ENCODE measurements around the gene CAPS.
"Not testable (repeated sequence)": the region's sequence is repeated elsewhere in the genome, so short reads cannot be mapped to it uniquely, and the experiment has no call there.

CAPS gene

DNA sequence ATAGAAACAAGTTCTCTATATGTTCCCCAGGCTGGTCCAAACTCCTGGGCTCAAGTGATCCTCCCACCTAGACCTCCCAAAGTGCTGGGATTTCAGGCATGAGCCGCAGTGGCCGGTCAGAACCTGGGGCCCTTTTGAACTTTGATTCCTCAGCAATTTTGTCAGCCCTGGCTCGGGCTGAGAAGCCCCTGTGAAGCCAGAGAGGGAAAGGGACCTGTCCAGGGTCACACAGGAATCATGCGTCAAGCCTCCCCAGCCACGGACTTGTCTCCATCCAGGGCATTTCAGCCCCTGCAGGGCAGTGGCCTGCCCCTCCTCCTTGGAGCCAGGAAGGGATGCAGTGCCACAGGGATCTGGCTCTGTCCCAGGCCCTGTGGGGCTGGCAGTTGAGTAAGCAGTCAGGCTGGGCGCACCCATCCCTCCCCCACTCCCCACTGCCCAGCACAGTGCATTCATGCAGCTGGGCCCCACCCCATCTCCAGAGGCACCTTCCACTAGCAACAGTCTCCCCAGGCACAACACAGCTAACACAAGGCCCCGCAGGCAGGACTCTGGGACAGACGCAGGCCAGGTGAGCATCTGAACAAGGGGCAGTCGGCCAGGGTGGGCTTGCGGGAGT is at the start of gene CAPS:
Gene CAPS (plus strand): TSS at position 516 of the 619 bp plus-strand sequence. CDS start 153 bp downstream, outside the sequence.
- H3K4me1 ChIP-seq (ENCODE audit: control insufficient read depth, insufficient read depth, low read length) = peaks cover 27% of the 10 kb centered on the region
- no peak within 1 kb of the TSS for H3K4me3 ChIP-seq (ENCODE audit: low read length)
- H3K27me3 ChIP-seq (replicated peaks; ENCODE audit: control insufficient read depth, insufficient read depth, low read length) = no peaks in the 10 kb centered on the region
- H3K36me3 ChIP-seq (ENCODE audit: control insufficient read depth, insufficient read depth, low read length, severe bottlenecking) = peaks cover 38% of the 10 kb centered on the region
- peak within 1 kb of the TSS; percentile 21 for H3K9ac ChIP-seq (ENCODE audit: low read length)
- no peaks in the 10 kb centered on the region for H3K9me3 ChIP-seq (ENCODE audit: control insufficient read depth, low read length)
- DNase-seq (ENCODE audit: low read depth) = peak; percentile 79

DNA sequence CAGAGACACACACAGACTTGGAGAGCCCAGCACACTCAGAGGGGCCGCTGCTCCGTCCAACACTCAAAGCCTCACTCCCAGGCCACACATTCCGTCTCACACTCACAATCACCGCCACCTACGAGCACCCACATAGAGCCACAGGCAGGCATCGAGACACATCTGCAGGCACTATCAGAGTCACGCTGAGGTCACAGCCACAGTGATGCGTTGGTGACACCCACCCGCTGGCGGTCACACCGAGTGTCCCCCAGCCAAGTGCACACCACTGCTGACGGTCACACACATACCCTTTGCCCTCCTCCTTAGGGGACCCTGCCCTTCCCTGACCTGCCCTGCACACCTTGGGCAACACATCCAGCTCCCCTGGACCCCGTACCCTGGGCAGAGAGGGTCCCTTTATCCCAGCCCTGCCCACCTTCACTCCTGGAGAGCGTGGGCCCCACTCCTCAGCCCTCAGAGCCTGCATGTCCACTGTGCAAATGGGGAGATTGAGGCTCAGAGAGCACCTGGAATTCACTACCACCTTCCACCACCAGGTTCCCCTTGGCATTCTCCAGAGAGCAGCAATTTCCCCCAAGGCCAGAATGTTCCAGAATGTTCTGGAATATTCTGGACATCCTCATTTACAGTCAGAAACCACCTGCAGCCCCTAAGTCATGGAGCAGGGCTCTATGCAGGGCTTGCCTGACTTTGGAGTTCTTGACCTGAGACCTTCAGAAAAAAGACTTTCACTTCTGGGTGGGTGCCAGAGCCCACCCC is 49.1 kb upstream of the CAPS start:
- DNase-seq (ENCODE audit: low read depth) = no peak
- Histone ChIP-seq H3K27me3 (replicated peaks; ENCODE audit: control insufficient read depth, insufficient read depth, low read length) (peaks cover 30% of the 10 kb centered on the region), H3K4me1 (ENCODE audit: control insufficient read depth, insufficient read depth, low read length) (no peaks in the 10 kb centered on the region), H3K36me3 (ENCODE audit: control insufficient read depth, insufficient read depth, low read length, severe bottlenecking) (no peaks in the 10 kb centered on the region), H3K9me3 (ENCODE audit: control insufficient read depth, low read length) (no peaks in the 10 kb centered on the region), H3K9ac (ENCODE audit: low read length) (no peak overlapping the region), H3K4me3 (ENCODE audit: low read length) (no peak overlapping the region)

DNA sequence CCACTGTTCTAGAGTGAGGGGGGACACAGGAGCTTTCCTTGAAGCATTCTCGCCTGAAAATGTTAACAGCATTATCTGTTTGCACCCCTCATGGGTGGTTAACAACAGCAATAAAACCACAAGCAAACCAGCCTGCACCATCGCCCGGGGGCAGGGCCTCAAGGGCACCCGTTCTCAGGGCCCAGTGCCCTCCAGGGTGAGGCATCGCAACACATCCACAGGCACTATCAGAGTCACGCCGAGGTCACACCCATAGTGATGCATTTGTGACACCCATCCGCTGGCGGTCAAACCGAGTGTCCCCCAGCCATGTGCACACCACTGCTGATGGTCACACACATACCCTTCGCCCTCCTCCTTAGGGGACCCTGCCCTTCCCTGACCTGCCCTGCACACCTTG is 48.3 kb upstream of the CAPS start:
- Histone ChIP-seq H3K4me1 (ENCODE audit: control insufficient read depth, insufficient read depth, low read length) (peaks cover 6% of the 10 kb centered on the region), H3K4me3 (ENCODE audit: low read length) (no peak overlapping the region), H3K9ac (ENCODE audit: low read length) (no peak overlapping the region), H3K36me3 (ENCODE audit: control insufficient read depth, insufficient read depth, low read length, severe bottlenecking) (no peaks in the 10 kb centered on the region), H3K9me3 (ENCODE audit: control insufficient read depth, low read length) (no peaks in the 10 kb centered on the region), H3K27me3 (replicated peaks; ENCODE audit: control insufficient read depth, insufficient read depth, low read length) (peaks cover 26% of the 10 kb centered on the region)
- DNase-seq (ENCODE audit: low read depth) = no peak

DNA sequence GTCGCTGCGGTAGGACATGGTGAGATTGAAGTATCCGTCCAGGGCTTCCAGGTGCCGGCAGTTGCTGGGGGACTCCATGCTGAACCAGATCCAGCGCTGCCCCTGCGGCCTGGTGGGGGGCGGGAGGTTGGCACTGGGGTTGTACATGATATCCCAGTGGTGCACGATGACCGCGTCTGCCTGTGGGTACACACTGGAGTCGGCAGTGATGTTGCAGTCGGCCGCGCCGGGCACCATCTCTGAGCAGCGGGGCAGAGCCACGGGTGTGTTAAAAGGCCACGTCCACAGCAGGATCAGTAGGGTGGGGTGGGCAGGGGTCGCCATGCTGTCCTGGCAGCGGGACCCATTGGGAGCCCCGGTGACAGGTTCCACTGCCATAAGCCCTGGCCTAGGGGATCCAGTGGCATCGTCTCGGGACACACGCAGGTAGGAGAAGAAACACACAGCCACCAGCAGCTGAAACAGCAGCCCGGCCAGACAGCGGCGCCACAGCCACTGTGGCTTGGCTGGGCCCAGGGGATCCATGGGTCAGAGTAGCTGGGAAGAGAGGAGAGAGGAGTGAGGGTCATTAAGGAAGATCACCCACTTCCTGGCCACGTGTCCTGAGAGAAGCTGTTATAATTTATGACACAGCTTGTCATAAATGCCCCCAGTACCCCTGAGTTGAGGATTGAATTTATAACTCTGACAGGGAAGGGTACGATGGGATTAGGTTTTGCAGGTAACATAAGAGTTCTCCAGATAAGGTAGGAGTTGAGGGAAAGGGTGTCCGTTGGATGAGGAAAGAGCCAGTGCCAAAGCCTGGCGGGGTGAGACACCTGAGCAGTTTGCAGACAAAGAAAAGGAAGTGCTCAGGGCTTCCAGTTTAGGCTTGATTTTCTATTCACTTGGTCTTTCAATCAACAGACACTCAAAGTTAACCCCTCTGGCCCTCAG is 46.6 kb upstream of the CAPS start:
- H3K9me3 ChIP-seq (ENCODE audit: control insufficient read depth, low read length) = no peaks in the 10 kb centered on the region
- H3K27me3 ChIP-seq (replicated peaks; ENCODE audit: control insufficient read depth, insufficient read depth, low read length) = peaks cover 22% of the 10 kb centered on the region
- peaks cover 10% of the 10 kb centered on the region for H3K4me1 ChIP-seq (ENCODE audit: control insufficient read depth, insufficient read depth, low read length)
- no peaks in the 10 kb centered on the region for H3K36me3 ChIP-seq (ENCODE audit: control insufficient read depth, insufficient read depth, low read length, severe bottlenecking)
- DNase-seq (ENCODE audit: low read depth) = no peak
- H3K9ac ChIP-seq (ENCODE audit: low read length) = no peak overlapping the region
- no peak overlapping the region for H3K4me3 ChIP-seq (ENCODE audit: low read length)

DNA sequence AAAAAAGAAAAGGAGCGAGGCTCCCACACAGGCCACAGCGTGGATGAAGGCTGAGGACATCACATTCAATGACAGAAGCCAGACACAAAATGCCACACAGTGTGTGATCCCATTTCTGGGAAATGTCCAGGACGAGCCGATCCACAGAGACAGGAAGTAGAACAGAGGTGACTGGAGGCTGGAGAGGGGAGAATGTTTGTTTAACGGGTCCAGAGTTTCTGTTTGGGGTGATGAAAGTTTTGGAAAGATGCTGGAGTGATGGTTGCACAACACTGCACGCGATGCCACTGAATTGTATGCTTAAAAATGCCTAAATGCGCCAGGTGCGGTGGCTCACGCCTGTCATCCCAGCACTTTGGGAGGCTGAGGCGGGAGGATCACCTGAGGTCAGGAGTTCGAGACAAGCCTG is 43.1 kb upstream of the CAPS start:
- H3K36me3 ChIP-seq (ENCODE audit: control insufficient read depth, insufficient read depth, low read length, severe bottlenecking) = no peaks in the 10 kb centered on the region
- peaks cover 10% of the 10 kb centered on the region for H3K4me1 ChIP-seq (ENCODE audit: control insufficient read depth, insufficient read depth, low read length)
- DNase-seq (ENCODE audit: low read depth) = no peak
- H3K9ac ChIP-seq (ENCODE audit: low read length) = no peak overlapping the region
- H3K9me3 ChIP-seq (ENCODE audit: control insufficient read depth, low read length) = no peaks in the 10 kb centered on the region
- no peak overlapping the region for H3K4me3 ChIP-seq (ENCODE audit: low read length)
- H3K27me3 ChIP-seq (replicated peaks; ENCODE audit: control insufficient read depth, insufficient read depth, low read length) = peaks cover 3% of the 10 kb centered on the region

DNA sequence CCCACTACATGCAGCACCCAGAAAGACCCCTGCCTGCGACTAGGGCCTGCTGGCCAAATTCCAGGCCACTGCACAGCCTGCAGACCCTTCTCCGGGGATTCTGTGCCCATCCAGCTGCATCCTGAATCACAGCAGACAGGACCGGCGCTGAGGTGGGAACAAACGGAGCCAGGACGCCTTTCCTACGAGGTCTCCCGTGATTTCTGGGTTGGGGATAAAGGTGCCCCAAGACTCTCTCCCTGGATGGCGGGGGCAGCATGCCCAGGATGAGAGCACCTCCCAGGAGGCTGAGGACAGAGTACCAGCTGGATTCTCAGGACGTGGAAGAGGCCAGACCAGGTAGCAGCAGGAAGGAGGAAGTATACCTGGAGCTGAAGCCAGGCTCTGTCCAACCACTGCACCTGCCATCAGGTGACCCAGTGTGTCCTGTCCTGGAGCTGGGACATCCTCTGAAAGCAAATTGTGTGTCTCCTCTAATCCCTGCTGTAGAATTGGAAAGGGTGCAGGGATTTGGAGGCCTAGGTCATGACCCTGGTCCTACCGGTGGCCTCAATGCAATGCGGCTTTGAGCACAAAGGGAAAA is 40.3 kb upstream of the CAPS start:
- peaks cover 17% of the 10 kb centered on the region for H3K4me1 ChIP-seq (ENCODE audit: control insufficient read depth, insufficient read depth, low read length)
- H3K9me3 ChIP-seq (ENCODE audit: control insufficient read depth, low read length) = no peaks in the 10 kb centered on the region
- no peak overlapping the region for H3K4me3 ChIP-seq (ENCODE audit: low read length)
- H3K27me3 ChIP-seq (replicated peaks; ENCODE audit: control insufficient read depth, insufficient read depth, low read length) = peaks cover 6% of the 10 kb centered on the region
- DNase-seq (ENCODE audit: low read depth) = no peak
- no peaks in the 10 kb centered on the region for H3K36me3 ChIP-seq (ENCODE audit: control insufficient read depth, insufficient read depth, low read length, severe bottlenecking)
- H3K9ac ChIP-seq (ENCODE audit: low read length) = no peak overlapping the region

DNA sequence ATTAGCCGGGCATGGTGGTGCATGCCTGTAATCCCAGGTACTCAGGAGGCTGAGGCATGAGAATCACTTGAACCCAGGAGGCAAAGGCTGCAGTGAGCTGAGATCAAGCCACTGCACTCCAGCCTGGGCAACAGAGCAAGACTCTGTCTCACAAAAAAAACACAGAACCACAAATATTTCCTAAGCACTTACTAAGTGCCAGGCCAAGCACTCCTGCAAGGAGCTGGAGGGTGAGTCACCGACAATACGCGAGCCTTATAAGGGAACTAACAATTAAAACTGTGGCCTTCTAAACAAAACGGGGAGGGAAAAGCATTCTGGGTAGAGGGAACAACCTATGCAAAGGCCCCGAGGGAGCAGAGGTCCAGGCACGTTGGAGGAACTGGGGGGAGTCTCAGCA is 39.6 kb upstream of the CAPS start:
- not testable (repeated sequence) for H3K4me3 ChIP-seq (ENCODE audit: low read length); H3K36me3 ChIP-seq (ENCODE audit: control insufficient read depth, insufficient read depth, low read length, severe bottlenecking); DNase-seq (ENCODE audit: low read depth); H3K9me3 ChIP-seq (ENCODE audit: control insufficient read depth, low read length); H3K27me3 ChIP-seq (replicated peaks; ENCODE audit: control insufficient read depth, insufficient read depth, low read length); H3K9ac ChIP-seq (ENCODE audit: low read length)
- peaks cover 17% of the 10 kb centered on the region for H3K4me1 ChIP-seq (ENCODE audit: control insufficient read depth, insufficient read depth, low read length)

DNA sequence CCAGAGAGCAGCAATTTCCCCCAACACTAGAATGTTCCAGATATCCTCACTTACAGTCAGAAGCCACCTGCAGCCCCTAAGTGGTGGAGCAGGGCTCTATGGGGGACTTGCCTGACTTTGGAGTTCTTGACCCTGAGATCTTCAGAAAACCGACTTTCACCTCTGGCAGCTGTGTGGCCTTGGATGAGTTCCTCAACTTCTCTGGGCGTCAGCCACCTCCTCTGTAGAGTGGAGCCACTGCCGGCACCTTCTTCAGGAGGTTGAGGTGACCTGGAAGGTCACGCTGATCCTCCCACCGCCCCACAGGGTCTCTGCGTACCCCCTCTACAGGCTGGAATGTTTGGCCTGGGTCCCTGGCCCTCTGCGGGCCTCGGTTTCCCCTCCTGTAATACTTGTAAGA is 36.6 kb upstream of the CAPS start:
- Histone ChIP-seq H3K4me3 (ENCODE audit: low read length) (no peak overlapping the region), H3K9me3 (ENCODE audit: control insufficient read depth, low read length) (no peaks in the 10 kb centered on the region), H3K27me3 (replicated peaks; ENCODE audit: control insufficient read depth, insufficient read depth, low read length) (peaks cover 6% of the 10 kb centered on the region), H3K36me3 (ENCODE audit: control insufficient read depth, insufficient read depth, low read length, severe bottlenecking) (no peaks in the 10 kb centered on the region), H3K9ac (ENCODE audit: low read length) (no peak overlapping the region), H3K4me1 (ENCODE audit: control insufficient read depth, insufficient read depth, low read length) (peaks cover 19% of the 10 kb centered on the region)
- no peak for DNase-seq (ENCODE audit: low read depth)

DNA sequence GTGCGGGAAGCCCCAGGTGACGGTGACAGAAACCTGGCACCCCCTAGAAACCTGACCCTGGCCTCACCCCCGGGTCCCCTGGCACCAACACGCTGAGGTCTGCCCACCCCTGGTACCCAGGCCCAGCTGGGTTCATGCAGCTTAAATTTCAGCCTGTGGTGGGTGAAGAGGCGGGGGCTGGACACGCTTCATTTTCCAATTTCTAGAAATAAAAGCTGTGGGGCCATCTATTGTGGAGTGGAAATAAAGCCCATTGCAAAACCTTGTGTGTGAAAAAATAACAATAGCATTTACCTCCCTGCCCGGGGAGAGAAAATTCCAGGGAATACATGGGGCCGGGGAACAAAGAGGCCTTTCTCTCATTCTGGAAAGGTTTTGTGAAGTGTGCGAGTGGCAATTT is 36.2 kb upstream of the CAPS start:
- no peak for DNase-seq (ENCODE audit: low read depth)
- Histone ChIP-seq H3K4me3 (ENCODE audit: low read length) (no peak overlapping the region), H3K9ac (ENCODE audit: low read length) (no peak overlapping the region), H3K9me3 (ENCODE audit: control insufficient read depth, low read length) (no peaks in the 10 kb centered on the region), H3K36me3 (ENCODE audit: control insufficient read depth, insufficient read depth, low read length, severe bottlenecking) (no peaks in the 10 kb centered on the region), H3K4me1 (ENCODE audit: control insufficient read depth, insufficient read depth, low read length) (peaks cover 19% of the 10 kb centered on the region), H3K27me3 (replicated peaks; ENCODE audit: control insufficient read depth, insufficient read depth, low read length) (peaks cover 6% of the 10 kb centered on the region)

DNA sequence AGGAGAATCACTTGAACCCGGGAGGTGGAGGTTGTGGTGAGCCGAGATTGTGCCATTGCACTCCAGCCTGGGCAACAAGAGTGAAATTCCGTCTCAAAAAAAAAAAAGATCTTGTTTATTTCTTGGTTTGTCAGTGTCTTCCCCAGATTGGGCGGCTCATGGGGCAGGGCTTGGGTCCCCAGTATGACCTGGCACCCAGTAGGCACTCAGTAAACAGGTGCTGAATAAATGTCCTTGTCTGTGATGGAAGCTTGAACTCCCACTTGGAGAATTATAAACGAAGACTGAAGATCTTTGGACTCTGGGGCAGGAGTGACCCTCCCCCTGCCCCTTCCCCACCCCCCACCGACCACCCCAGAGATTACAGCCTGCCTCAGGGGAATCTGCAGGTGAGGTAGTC is 33.9 kb upstream of the CAPS start:
- no peak overlapping the region for H3K4me3 ChIP-seq (ENCODE audit: low read length)
- no peaks in the 10 kb centered on the region for H3K9me3 ChIP-seq (ENCODE audit: control insufficient read depth, low read length)
- H3K27me3 ChIP-seq (replicated peaks; ENCODE audit: control insufficient read depth, insufficient read depth, low read length) = peaks cover 6% of the 10 kb centered on the region
- no peak overlapping the region for H3K9ac ChIP-seq (ENCODE audit: low read length)
- peaks cover 19% of the 10 kb centered on the region for H3K4me1 ChIP-seq (ENCODE audit: control insufficient read depth, insufficient read depth, low read length)
- no peaks in the 10 kb centered on the region for H3K36me3 ChIP-seq (ENCODE audit: control insufficient read depth, insufficient read depth, low read length, severe bottlenecking)
- DNase-seq (ENCODE audit: low read depth) = no peak

DNA sequence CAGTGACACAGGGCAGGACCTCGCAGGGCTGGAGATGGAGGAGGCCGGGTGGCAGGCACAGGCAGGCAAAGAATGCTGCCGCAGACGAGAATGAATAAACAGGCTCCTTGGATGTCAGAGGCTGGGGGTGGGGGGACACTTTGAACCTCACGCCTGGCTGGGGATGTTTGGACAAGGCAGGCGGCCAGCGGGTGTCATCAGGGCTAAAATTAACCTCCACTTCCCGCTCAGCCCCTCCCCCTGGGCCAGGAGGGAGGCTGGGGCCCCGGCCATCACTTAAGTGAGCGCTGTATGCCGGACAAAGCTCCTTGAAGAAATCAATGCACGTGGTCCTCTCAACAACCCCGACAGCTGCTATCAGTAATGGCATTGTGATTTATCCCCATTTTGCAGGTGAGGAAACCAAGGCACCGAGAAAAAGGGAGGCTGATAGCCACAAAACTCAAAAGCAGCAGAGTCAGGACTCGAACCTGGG is 33.4 kb upstream of the CAPS start:
- Histone ChIP-seq H3K4me1 (ENCODE audit: control insufficient read depth, insufficient read depth, low read length) (peaks cover 19% of the 10 kb centered on the region), H3K9me3 (ENCODE audit: control insufficient read depth, low read length) (no peaks in the 10 kb centered on the region), H3K36me3 (ENCODE audit: control insufficient read depth, insufficient read depth, low read length, severe bottlenecking) (no peaks in the 10 kb centered on the region), H3K27me3 (replicated peaks; ENCODE audit: control insufficient read depth, insufficient read depth, low read length) (peaks cover 6% of the 10 kb centered on the region), H3K9ac (ENCODE audit: low read length) (peak overlapping the region; percentile 66), H3K4me3 (ENCODE audit: low read length) (peak overlapping the region; percentile 54)
- DNase-seq (ENCODE audit: low read depth) = peak; percentile 19
